Measurements from ENCODE around the gene OR4N2.
"Not testable (repeated sequence)": the region's sequence is repeated elsewhere in the genome, so short reads cannot be mapped to it uniquely, and the experiment has no call there.

The OR4N2 gene

DNA sequence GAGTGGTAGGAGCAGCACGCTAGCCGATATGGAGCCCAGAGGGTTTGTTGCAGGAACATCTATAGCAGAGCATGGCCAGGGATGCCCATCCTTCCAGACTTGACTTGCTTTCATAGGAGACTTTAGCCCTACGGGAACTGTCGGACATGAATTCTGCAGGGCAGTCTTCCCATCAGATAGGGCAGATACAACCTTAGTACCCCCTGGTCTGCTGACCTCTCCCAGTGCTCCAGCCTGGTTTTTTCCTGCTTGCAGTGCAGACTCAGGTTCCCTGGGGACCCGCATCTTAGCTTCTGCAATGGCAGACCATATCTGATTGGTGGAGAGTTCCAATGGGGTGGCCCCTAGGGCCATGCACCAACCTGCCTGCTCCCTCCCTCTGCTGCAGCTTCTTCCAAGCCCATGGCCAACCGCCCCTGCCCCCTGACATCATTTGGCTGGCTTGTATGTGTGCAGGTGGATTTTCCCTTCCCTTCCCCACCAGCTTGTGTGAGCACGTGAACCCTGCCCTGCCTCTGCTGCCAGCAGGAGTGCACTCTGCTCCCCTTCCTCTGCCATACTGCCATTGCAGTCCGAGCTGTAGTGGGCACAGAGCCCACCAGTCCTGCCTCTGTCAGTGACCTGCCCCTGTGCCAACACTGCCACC is 30.8 kb downstream of the OR4N2 start:
- not testable (repeated sequence) for DNase-seq (ENCODE audit: low read depth)

DNA sequence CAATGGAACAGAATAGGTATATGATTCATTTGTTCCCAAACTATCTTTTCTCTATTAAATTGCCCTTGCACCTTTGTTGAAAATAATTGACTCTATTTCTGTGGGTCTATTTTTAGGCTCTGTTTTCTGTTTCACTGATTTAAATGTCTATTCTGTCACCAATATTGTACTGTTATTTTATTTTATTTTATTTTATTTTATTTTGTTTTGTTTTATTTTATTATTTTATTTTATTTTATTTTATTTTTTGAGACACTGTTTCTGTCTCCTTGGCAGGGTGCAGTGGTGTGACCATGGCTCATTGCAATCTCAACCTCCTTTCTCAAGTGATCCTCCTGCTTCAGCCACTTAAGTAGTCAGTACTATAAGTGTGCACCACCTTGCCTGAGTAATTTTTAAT is 34.9 kb downstream of the OR4N2 start:
- DNase-seq (ENCODE audit: low read depth): no peak

DNA sequence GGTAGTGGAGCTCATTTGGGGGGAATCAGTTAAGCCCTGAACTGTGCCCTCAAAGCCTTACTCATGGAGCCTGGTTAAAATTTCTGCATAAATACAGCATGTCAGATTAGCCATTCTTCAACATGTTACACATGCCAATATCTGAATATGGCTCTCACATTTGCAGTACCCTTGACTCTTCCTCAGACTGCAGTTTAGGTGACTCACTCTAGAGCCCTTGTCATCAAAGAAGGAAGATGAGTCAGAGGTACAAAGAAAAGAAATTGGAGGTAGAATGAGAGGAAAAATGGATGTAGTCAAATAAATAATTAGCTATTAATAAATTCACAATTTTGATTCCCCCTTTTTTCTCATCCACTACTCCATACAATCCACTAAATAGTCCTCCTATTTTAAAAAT is 47.8 kb downstream of the OR4N2 start:
- DNase-seq (ENCODE audit: low read depth): no peak

DNA sequence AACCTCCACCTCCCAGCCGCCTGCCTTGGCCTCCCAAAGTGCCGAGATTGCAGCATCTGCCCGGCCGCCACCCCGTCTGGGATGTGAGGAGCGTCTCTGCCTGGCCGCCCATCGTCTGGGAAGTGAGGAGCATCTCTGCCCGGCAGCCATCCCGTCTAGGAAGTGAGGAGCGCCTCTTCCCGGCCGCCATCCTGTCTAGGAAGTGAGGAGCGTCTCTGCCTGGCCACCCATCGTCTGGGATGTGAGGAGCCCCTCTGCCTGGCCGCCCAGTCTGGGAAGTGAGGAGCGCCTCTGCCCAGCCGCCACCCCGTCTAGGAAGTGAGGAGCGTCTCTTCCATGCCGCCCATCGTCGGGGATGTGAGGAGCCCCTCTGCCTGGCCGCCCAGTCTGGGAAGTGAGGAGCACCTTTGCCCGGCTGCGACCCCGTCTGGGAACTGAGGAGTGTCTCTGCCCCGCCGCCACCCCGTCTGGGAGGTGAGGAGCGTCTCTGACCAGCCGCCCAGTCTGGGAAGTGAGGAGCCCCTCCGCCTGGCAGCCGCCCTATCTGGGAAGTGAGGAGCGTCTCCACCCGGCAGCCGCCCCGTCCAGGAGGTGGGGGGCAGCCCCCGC is 62.6 kb downstream of the OR4N2 start:
- DNase-seq (ENCODE audit: low read depth): not testable (repeated sequence)

DNA sequence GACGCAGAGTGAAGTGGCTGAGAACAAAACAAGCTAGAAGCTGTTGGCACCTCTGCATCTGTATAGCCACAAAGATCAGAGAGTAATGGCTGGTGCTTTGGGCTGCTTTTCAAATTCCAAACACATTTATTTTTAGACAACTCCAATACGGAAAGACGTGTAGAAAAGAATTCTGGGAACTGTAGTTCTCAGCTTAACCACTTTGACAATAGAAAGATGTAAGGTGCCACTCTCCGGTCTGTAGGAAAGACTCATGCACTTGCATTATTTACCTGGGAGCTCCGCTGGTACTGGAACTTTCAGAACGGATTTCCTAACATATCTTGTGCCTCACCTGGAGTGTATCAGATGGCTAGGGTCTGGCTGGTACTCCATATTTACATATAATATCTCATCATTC is 69.6 kb downstream of the OR4N2 start:
- no peak for DNase-seq (ENCODE audit: low read depth)

DNA sequence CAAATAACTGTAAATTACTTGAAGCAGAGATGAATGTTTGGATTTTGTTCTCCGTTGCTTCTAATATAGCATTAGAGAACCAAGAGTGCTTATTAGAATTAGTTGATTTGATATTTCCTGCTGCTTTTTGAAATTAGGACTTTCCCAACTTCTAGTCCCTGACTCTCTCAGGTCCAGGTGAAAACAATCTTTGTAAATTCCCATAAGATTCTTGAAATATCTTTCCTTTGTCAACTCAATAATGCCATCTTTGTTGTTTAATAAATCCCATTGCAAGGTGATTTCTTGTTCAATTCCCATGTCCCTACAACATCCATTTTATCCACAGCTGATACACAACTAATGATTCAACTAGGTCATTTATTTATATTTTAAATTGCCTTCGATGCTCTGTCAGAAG is 71.3 kb downstream of the OR4N2 start, which contains the start of gene OR4K2:
TSS of gene OR4K2 (plus strand) at position 301 of the 400 bp plus-strand sequence. CDS start 1,126 bp downstream, outside the sequence.
- DNase-seq (ENCODE audit: low read depth): no peak

GRCh38 chr14:19878029-19878642 is 74.6 kb downstream of the OR4N2 start:
- no peak for DNase-seq (ENCODE audit: low read depth)

All from stimulated activated CD8-positive, alpha-beta memory T cell treated with anti-CD3 and anti-CD28 coated beads, Interleukin-15, amount 100 ng/mL, for 1 hour (primary cell).